Measurements from ENCODE around the gene HIVEP3.

Gene HIVEP3

DNA sequence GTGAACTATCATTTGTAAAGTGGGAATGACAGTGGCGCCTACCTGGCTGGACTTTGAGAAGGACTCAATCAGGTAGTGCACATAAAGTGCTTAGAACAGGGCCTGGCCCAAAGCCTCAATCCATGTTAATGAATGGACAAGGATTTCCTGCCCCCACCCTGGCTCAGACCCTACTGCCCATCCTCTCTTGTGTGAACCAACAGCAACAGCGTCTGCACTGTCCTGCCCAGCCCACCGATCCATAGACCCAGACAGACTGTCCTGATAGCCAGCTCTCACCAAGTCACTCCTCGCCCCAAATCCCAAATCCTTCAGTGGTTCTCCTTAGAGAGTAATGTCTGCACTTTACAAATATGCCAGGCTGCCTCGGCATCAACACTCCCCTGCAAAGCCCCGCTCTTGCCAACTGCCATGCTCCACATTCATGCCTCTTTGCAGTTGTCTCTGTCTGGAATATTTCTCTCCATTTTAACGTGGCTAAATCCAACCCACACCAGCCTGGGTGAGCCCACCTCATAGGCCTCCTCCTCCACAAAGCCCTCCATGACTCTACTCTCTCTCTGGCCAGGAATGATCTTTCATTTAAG, 276.7 kb downstream of the HIVEP3 start:
- no peak for DNase-seq

DNA sequence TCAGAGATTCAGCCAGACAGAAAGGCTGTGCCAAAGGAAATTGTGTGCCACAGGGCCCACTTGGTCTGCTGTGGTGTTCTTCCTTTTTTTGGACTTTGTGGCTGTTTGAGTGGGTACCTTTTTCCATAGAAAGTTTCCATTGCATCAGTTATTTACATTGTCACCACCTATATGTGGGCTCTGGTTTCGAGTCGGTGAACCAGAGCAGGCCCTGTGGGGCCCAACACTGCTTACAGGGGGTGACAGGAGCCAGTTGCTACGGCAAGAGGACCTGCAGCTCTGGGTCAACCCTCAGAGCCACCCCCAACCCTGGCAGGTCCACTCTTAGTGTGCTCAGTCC, 277.3 kb downstream of the HIVEP3 start:
- DNase-seq = no peak

DNA sequence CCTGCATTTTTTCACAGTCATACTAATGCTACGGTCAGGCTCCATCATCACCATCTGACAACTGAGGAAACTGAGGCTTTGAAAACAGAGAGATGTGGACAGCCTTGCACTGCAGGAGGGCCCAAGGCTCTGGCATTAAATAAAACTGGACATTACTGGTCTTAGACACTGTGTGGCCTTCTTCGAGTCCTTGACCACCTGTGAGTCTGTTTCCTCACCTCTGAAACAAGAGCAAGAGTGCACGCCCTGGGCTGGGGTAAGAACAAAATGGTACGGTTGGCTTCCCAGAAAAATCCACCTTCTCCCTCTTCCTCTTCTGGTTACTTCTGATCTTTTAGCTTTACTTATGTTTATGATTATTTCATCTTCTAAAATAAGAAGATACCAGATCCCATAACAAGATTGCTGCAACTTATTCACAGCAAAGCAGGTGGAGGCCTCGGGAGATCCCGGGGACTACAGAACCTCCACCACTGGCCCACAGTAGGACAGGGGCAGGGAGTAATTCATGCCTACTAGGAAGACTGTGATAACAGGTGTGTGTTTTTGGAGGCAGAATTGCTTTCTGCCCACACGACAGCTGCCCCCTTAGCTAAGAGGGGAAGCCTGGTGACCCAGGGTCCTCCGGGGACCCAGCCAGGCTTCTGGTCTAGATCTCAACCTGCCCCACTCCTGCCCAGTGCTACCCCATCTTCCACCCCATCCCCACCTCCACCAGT, 277.8 kb downstream of the HIVEP3 start:
- DNase-seq = no peak

DNA sequence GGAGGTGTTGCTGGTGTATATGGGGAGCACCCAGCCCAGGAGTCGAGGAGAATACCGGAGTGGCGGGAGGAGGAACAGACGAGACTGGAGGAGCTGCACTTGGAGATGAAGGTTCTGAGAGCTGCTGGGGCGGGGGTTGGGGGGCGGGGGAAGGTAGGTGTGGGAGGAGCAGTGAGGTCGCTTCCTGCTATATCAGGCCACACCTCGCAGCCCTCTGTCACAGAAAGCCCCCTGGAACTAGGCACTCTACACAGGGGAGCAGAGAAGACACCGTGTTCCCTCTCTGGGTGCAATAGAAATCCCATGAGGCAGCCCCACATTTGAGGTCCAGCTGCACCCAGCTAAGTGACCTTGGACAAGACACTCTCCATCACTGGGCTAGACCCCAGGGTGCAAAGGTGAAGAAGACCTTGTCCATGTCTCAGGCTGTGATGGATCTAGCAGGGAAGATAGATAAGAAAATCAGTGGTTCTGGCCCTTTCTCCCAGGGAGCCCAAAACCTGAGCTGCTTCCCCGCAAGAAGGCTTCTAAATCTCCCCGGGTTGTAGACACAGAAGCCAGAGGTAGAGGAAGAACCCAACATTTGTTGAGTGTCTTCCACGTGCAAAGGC, 278.5 kb downstream of the HIVEP3 start:
- DNase-seq = no peak

DNA sequence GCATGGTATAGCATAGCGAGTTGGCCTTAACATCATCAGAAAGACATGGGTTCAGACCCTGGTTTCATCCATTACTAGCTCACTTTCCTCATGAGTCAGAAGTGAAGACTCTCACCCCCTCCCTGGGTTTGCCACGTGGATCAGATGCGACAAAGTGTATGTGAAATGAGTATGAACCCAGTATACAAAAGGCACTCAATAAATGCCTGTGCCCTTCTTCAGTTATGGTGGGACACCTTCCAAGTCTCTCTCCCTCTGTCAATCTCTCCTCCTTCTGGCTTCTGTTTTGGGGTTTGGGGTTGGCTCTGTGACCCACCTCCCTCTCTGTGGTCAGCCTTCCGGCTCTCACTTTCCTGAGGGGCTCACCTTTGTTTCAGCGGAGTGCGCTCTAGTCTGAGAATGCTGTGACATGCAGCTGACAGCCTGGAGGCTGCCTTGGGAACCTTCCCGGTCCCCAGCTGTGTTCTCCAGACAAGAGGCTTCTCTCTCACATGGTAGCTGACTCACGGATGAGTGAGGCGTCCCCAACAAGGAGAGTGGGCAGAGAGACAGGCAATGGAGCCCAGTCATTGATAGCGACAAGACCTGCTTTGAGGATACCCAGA, 279.3 kb downstream of the HIVEP3 start:
- DNase-seq = no peak

DNA sequence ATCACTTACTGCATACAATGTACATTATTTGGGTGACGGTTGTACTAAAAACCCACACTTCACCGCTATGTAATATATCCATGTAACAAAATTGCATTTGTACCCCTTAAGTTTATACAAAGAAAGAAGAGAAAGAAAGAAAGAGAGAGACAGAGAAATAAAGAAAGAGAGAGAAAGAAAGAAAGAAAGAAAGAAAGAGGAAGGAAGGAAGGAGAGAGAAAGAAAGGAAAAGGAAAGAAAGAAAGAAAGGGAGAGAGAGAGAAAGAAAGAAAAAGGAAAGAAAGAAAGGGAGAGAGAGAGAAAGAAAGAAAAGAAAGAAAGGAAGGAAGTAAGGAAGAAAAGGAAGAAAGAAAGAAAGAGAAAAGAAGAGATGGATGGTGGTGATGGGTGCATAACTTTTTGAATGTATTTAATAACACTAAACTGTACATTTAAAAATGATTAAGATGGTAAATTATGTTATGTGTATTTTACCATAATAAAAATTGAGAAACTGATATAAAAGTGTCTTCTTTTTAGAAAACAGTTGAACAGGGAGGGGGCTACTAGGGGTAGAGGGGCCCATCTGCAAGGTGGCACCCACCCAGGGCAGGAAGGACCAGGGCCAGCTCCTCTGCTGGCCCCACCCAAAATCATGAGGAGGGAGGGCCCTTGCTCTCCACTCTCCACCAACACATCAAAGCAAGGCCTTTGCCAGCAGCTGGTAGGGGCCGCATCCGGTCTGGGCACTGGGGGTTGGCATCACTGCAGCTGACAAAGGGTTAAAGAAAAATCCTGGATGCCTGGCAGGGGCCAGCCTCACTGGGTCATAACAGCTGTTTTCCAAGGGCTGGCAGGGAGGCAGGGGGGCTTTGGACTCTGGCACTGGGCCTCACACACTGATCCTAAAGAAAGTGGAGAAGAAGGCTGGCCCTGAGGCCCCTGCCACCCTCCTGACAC, 280.4 kb downstream of the HIVEP3 start:
- DNase-seq = no peak

DNA sequence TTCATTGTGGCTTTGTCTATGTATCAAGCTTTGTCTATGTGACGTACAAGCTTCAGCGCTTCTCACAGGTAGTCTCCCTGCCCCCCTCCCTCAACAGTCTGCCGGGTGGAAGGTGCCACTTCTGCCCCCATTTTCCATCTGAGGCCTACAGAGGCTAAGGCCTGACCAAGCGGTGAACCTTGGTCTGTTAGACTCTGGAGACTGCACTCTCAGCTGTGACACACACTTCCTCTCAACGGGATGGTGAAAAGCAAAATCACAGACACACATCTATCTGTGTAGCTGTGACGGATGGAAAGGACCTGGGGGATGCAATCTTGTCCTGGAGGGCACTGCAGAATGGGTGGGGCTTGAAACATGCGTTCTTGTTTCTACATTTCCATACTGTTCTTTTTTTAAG, 281.4 kb downstream of the HIVEP3 start:
- no peak for DNase-seq

DNA sequence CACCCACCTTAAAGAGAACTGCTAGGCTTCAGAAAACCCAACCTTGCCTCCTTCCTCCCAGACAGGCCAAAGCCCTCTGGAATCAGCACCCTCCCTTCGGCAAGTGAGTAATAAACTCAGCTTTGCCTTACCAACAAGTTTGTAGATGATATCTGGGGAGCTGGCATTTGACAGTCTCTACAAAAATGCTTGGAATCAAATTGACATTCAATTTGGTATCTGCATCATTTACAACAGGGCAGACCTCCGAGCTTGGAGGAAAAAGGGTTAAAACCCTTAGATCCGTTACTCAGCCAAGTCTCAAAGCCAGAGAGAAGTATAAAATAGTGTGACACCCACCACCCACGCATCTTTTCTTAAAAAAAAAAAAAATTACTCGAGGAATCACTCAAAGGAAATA, 285.0 kb downstream of the HIVEP3 start:
- DNase-seq = no peak

DNA sequence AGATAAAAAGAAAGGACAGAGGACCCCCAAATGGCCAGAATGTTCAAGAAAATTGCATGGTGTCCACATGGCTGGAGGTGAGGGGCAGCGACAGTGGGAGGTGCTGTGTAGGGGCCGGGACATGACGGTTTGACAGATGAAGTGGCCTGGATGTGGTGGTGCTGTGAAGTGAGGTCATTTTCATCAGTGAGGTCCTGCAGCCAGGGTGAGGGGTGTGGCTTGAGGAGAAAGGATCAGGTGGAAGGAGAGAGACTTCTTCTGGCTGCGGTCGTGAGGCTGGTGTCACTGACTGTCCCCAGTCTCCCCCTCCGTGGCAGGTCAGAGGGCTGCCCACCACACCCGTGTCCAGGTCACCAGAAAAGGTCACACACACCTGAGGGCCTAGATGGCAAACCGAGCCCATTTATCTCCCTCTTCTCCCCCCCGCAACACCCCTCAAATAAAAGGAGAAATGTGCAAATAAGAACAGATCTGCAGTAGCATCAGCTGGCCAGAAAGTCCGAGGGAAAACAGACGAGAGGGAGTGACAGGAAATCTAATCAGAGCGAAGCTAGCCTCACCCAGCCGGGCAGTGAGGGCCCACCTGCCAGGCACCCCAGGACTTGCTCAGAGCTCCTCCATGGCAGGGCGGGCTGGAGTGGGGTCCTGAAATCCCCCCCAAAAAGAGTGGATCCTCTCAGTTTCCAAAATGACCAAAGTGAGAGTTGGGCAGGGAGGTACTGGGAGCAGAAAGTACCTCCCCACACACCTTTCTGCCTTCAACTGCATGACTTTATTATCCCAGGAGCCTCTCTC, 285.7 kb downstream of the HIVEP3 start:
- no peak for DNase-seq

DNA sequence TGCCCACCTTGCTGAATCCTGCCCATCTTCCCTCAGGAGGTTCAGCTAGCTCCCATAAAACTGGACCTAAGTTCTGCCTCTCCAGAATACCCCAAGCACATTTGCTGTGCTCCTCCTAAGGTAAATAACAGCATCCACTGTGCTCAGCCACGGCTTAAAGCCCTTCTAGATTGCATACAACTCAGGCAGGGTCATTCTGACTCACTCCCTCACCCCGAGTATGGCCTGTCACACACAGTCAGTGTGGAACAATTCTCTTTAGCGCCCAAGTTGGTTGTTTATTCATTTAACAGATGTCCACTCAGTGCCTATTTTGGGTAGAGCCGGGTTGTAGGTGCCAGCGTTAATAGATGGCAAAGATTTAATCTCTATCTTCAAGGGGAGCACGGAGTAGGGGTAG, 286.8 kb downstream of the HIVEP3 start:
- DNase-seq = no peak

DNA sequence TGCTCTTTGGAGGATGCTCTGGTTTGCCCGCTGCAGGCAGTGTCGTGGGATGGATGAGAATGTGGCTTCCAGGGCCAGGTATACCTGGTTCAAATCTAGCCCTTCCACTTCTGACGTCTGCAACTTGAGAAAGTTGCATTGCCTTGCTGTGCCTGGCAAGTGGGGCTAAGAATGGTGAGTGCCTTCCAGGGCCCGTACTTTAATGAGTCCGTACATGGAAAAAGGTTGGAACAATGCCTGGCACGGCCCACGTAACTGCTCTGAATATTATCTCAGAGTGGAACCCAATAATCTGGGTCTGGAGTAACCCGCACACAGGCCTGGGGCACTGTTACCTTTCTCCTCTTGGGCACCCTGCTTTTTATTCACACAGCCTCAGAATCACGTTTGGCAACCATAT, 287.6 kb downstream of the HIVEP3 start:
- DNase-seq = no peak

DNA sequence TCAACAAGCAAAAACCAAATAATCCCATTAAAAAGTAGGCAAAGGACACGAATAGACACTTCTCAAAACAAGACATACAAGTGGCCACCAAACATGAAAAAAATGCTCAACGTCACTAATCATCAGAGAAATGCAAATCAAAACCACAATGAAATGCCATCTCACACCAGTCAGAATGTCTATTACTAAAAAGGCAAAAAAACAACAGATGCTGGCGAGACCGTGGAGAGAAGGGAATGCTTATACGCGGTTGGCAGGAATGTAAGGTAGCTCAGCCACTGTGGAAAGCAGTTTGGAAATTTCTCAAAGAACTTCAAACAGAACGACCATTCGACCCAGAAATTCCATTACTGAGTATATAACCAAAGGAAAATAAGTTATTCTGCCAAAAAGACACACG, 289.2 kb downstream of the HIVEP3 start:
- no peak for DNase-seq

DNA sequence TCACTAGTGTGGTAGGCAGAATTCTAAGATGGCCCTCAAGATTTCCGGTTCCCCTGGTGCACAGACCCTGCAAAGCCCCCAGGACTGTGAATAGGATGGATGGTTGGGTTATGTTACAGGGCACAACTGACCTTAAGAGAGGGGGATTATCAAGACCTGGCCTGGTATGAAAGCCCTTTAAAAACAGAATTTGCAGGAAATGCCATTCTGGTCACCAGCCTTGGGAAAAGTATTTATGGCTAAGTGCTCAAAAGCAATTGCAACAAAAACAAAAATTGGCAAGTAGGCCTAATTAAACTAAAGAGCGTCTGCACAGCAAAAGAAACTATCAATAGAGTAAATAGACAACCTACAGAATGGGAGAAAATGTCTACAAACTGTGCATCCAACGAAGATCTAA, 289.6 kb downstream of the HIVEP3 start:
- no peak for DNase-seq

DNA sequence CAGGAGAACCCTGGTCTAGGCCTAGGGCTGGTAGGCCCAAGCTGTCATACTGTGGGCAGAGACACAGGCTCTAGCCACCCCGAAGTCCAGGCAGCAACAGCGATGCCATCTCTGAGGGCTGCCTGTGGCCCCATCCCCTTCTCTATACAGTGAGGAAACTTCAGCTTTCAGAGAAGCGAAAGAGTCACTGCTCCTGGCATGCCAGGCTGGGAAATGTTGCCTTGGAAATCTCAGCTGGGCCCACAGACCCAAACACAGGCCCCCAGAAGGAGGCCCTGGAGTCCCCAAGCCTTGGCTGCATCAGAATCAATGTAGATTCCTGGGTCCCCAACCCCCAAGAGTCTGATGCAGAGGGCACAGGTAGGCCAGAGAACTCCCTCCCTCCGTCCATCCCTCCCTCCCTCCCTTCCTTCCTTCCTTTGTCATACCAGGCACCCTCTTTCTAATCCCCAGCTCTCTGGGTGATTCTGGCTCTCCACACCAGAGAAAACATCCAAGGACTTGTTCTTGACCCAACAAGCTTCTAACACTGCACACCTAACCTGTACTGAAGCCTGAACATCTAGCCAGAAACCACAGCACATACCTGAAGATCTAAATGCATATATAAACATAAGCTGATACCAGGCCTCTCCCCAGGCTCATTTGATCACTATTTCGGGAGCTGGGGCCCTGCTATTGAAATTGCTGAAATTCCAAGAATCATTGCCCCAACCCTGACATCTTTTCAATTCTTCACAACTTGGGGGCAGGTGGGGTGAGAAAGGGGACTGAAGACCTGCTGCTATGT, 291.0 kb downstream of the HIVEP3 start:
- DNase-seq = no peak

DNA sequence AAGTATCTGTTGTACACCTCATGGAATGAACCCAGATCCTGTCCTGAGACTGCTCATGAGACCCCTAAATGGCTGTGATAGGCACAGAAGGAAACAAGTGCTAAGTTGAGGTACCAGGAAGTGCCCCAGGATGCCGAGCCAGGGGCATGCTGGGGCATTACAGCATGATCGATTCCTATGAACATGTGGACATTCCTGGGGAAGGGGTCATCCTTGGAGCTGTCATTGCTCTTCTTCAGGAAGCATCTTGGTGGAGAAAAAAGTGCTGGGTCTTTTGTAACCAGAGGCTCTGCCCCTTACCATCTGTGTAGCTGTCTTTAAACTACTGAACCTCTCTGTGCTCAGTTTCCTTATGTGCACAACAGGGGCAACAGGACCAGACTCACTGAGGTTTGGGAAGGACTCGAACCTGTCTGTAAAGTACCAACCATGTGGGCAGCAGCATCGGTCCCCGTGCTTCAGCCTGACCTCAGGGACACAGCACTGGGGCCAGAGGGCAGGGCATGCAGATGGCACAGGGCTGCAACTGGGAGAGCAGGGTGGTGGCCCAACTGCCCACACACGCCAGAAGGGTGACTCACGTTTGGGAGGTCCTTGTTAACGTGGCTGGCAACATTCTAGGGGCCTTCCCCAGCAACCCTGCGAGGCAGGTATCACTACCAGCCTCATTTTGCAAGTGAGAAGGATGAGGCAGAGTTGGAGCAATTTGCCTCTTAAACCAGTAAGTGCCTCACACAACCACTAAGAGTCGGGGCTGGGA, 291.9 kb downstream of the HIVEP3 start:
- DNase-seq = no peak

DNA sequence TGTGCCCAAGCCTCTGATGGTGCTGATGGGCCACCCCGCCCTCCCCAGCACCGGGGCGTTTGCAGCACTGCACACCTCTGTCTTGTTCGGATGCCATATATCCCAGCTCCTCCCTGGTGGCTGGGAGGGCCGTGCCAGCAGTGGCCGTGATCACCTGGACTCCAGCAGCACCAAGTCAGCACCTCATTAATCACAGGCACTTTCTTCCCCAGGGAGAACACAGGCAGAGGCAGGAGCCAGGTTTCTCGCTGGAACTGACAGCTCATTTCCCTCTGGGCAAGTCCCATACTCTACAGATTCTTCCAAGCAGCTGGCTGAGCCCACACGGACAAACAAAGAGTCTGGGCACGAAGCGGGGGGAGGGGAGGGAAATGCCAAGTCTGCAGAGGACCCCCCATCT, 292.6 kb downstream of the HIVEP3 start:
- DNase-seq = no peak

DNA sequence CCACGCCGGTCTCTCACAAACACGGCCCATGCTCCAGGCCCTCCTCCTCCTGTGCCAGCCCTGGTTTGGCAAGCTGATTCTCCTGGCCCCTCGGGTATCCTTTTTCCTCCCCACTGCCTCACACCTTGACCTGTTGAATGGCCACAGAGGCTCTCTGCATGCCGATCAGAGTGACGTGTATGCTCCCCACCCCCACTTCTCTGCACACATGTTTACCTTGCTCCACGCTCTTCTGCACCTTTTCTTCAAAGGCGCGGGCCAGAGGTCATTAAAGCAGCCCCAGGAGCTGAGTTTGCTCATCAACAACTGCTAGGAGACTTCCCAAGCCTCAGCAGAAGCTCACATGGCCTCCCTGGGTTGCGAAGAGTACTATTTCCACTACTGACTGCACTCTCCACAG, 295.0 kb downstream of the HIVEP3 start:
- peak; percentile 84 for DNase-seq

DNA sequence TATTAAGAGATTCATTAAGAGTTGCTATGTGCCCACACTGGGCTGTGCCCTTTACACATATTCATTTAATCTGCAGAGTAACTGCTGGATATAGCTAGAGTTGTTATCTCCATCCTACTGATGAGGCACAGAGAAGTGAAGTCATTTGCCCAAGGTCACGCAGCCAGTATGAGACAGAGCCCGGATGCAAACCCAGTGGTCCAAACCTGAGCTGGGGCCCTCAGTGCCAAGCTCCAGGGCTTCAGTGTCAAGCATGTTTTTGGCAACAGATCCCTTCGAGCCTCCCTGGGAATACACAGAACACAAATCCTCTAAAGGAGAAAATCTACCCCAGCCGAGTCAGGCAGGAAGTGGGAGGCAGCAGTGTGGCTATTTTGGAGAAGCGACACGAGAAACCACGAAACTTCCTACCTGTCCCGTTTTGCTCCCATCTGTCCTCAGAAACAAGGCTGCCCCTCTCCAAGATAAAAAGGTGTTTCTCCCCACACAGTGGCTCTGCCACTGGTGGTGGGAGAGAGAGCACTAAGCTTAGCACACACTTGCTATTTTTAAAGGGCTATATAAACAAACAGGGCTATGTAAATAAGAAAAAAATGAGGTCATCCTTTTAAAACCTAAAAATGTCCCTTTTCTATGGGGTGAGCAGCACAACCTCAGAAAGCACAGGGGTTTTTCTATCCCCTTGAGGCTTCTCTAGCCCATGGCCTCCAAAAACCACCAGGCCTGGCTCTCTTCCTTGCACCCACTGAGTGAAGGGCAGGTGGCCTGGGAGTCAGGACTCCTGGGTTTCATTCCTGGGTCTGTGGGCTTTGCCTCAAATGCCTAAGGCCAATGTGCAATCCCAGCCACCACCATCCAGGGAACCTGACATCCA, 295.6 kb downstream of the HIVEP3 start:
- peak; percentile 77 for DNase-seq

DNA sequence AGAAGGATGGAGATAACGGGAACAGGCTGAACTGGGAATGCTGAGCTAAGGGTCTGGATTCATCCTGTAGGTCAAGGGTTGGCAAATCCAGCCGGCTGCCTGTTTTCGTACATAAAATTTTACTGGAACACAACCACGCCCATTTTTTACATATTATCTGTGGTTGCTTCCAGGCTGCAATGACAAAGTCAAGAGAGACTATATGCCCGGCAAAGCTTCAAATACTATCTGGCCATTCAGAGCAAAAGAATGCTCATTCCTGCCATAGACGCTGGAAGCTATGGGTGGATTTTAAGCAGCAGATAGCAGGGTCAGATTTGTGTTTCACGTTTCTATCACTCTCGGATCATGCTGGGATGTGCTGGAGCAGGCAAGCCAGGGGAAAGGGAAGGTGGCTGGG, 296.3 kb downstream of the HIVEP3 start:
- no peak for DNase-seq

DNA sequence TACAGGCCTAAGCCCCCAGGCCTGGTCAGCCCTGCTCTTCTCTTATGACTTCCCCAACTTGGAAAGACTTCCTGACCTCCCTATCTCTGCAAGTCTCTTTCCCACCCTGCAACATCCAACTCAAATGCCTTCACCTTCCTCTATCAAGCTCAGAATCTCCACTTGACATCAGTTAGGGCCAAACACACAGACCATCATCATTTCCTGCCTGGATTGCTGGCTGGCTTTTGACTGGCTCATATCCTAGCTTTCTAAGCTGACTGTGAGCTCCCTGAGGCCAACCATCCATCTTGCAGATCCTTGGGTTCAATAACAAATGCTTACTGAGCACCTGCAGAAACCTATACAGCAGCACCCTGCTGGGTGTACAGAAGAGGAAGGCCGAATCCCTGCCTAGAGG, 296.9 kb downstream of the HIVEP3 start:
- no peak for DNase-seq

Data from DMS53 (cell line).